HG02970 (cell line): ENCODE measurements around the gene USP17L17.
"Not testable (repeated sequence)": the region's sequence is repeated elsewhere in the genome, so short reads cannot be mapped to it uniquely, and the experiment has no call there.

Source experiments
- ATAC-seq: cut with Tn5 transposase; IDR thresholded peaks from one replicate; pipeline ENCODE4 v1.9.1; 2021; ENCODE audit warnings: mild to moderate bottlenecking, moderate library complexity, moderate number of reproducible peaks; ENCODE audit not compliant: unreplicated experiment, low FRiP score

USP17L17 gene, protein sequence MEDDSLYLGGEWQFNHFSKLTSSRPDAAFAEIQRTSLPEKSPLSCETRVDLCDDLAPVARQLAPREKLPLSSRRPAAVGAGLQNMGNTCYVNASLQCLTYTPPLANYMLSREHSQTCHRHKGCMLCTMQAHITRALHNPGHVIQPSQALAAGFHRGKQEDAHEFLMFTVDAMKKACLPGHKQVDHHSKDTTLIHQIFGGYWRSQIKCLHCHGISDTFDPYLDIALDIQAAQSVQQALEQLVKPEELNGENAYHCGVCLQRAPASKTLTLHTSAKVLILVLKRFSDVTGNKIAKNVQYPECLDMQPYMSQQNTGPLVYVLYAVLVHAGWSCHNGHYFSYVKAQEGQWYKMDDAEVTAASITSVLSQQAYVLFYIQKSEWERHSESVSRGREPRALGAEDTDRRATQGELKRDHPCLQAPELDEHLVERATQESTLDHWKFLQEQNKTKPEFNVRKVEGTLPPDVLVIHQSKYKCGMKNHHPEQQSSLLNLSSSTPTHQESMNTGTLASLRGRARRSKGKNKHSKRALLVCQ

DNA sequence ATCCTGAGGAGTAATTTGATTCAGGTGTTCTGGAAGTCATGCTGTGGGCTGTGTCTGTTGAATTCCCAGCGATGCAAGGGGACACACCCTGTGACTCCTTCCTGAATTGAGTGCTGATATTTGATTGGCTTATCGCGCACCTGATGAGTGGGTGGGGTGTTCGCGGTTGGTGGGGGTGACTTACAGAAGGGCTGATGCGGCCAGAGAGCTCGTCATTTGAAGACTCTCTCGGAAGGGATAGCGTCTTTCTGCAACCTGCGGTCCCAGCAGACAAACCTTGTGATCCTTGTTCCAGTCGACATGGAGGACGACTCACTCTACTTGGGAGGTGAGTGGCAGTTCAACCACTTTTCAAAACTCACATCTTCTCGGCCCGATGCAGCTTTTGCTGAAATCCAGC, at the start of gene USP17L17:
Gene USP17L17, plus strand, starts transcription at position 301 of the 400 bp plus-strand sequence. Its CDS starts 0 bp downstream, at position 301.
- not testable (repeated sequence) for ATAC-seq

GRCh38 chr4:9210357-9210756, 33.3 kb upstream of the USP17L17 start, which contains the start of gene USP17L10:
Gene USP17L10, plus strand, starts transcription at chr4:9210657. Its CDS starts 0 bp downstream, at chr4:9210657.
- not testable (repeated sequence) for ATAC-seq

GRCh38 chr4:9214701-9215100, 29.0 kb upstream of the USP17L17 start:
- ATAC-seq, result not testable (repeated sequence)

DNA sequence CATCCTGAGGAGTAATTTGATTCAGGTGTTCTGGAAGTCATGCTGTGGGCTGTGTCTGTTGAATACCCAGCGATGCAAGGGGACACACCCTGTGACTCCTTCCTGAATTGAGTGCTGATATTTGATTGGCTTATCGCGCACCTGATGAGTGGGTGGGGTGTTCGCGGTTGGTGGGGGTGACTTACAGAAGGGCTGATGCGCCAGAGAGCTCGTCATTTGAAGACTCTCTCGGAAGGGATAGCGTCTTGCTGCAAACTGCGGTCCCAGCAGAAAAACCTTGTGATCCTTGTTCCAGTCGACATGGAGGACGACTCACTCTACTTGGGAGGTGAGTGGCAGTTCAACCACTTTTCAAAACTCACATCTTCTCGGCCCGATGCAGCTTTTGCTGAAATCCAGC, 28.6 kb upstream of the USP17L17 start, which contains the start of gene USP17L11:
Gene USP17L11, plus strand, starts transcription at position 301 of the 400 bp plus-strand sequence. Its CDS starts 0 bp downstream, at position 301.
- not testable (repeated sequence) for ATAC-seq

- not testable (repeated sequence) for ATAC-seq
Observed at GRCh38 chr4:9219852-9220251, 23.8 kb upstream of the USP17L17 start, which contains the start of gene USP17L12. Gene USP17L12, plus strand, starts transcription at chr4:9220152. Its CDS starts 0 bp downstream, at chr4:9220152.

DNA sequence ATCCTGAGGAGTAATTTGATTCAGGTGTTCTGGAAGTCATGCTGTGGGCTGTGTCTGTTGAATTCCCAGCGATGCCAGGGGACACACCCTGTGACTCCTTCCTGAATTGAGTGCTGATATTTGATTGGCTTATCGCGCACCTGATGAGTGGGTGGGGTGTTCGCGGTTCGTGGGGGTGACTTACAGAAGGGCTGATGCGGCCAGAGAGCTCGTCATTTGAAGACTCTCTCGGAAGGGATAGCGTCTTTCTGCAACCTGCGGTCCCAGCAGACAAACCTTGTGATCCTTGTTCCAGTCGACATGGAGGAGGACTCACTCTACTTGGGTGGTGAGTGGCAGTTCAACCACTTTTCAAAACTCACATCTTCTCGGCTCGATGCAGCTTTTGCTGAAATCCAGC, 19.1 kb upstream of the USP17L17 start, which contains the start of gene USP17L13:
Gene USP17L13, plus strand, starts transcription at position 301 of the 400 bp plus-strand sequence. Its CDS starts 0 bp downstream, at position 301.
- not testable (repeated sequence) for ATAC-seq

DNA sequence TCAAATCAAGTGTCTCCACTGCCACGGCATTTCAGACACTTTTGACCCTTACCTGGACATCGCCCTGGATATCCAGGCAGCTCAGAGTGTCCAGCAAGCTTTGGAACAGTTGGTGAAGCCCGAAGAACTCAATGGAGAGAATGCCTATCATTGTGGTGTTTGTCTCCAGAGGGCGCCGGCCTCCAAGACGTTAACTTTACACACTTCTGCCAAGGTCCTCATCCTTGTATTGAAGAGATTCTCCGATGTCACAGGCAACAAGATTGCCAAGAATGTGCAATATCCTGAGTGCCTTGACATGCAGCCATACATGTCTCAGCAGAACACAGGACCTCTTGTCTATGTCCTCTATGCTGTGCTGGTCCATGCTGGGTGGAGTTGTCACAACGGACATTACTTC, 13.4 kb upstream of the USP17L17 start:
- not testable (repeated sequence) for ATAC-seq

DNA sequence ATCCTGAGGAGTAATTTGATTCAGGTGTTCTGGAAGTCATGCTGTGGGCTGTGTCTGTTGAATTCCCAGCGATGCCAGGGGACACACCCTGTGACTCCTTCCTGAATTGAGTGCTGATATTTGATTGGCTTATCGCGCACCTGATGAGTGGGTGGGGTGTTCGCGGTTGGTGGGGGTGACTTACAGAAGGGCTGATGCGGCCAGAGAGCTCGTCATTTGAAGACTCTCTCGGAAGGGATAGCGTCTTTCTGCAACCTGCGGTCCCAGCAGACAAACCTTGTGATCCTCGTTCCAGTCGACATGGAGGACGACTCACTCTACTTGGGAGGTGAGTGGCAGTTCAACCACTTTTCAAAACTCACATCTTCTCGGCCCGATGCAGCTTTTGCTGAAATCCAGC, 9.6 kb upstream of the USP17L17 start, which contains the start of gene USP17L15:
Gene USP17L15, plus strand, starts transcription at position 301 of the 400 bp plus-strand sequence. Its CDS starts 0 bp downstream, at position 301.
- ATAC-seq, result not testable (repeated sequence)

- ATAC-seq, result not testable (repeated sequence)
Observed at GRCh38 chr4:9238461-9238860, 5.2 kb upstream of the USP17L17 start.

- not testable (repeated sequence) for ATAC-seq
Observed at GRCh38 chr4:9247953-9248680, 4.4 kb downstream of the USP17L17 start, which contains the start of gene USP17L18. Gene USP17L18, plus strand, starts transcription at chr4:9248630. Its CDS starts 0 bp downstream, at chr4:9248630.

GRCh38 chr4:9253078-9253477, 9.4 kb downstream of the USP17L17 start, which contains the start of gene USP17L19:
Gene USP17L19, plus strand, starts transcription at chr4:9253378. Its CDS starts 0 bp downstream, at chr4:9253378.
- ATAC-seq, result not testable (repeated sequence)

DNA sequence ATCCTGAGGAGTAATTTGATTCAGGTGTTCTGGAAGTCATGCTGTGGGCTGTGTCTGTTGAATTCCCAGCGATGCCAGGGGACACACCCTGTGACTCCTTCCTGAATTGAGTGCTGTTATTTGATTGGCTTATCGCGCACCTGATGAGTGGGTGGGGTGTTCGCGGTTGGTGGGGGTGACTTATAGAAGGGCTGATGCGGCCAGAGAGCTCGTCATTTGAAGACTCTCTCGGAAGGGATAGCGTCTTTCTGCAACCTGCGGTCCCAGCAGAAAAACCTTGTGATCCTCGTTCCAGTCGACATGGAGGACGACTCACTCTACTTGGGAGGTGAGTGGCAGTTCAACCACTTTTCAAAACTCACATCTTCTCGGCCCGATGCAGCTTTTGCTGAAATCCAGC, 14.1 kb downstream of the USP17L17 start, which contains the start of gene USP17L20:
Gene USP17L20, plus strand, starts transcription at position 301 of the 400 bp plus-strand sequence. Its CDS starts 0 bp downstream, at position 301.
- ATAC-seq, result not testable (repeated sequence)

DNA sequence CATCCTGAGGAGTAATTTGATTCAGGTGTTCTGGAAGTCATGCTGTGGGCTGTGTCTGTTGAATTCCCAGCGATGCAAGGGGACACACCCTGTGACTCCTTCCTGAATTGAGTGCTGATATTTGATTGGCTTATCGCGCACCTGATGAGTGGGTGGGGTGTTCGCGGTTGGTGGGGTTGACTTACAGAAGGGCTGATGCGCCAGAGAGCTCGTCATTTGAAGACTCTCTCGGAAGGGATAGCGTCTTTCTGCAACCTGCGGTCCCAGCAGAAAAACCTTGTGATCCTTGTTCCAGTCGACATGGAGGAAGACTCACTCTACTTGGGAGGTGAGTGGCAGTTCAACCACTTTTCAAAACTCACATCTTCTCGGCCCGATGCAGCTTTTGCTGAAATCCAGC, 18.9 kb downstream of the USP17L17 start, which contains the start of gene USP17L21:
Gene USP17L21, plus strand, starts transcription at position 301 of the 400 bp plus-strand sequence. Its CDS starts 0 bp downstream, at position 301.
- ATAC-seq, result not testable (repeated sequence)

- not testable (repeated sequence) for ATAC-seq
Observed at GRCh38 chr4:9267319-9267718, 23.6 kb downstream of the USP17L17 start, which contains the start of gene USP17L22. Gene USP17L22, plus strand, starts transcription at chr4:9267619. Its CDS starts 0 bp downstream, at chr4:9267619.

GRCh38 chr4:9271719-9272118, 28.0 kb downstream of the USP17L17 start:
- not testable (repeated sequence) for ATAC-seq
